Endothelial cell of umbilical vein (primary cell): ENCODE measurements around the gene SYNGAP1. TPM values are rescaled to one million over a fixed set of nuclear protein-coding genes. Genes with fewer than 3 reads are reported as not detected.
A peak's percentile ranks its signal among the peaks of the same experiment; 100 is the strongest.

Source experiments
- BruUV-seq: library from RNA; stranded (reverse); fragments of 400-500 nt; replicated peaks from 2 replicates; lab custom pipeline; 2021; lab: Mats Ljungman, UMichigan
- CTCF ChIA-PET: fragments of 300-600, 350-600 bp; sonication (Branson Sonifier 250); formaldehyde crosslinking; loops from one replicate; lab custom pipeline; 2021; ENCODE audit warnings: antibody characterized with exemption, inconsistent platforms; lab: Charles Lee
- POLR2A ChIA-PET: fragments of 300-600, 350-600 bp; sonication (Branson Sonifier 250); formaldehyde crosslinking; loops from one replicate; lab custom pipeline; 2021; ENCODE audit warnings: antibody characterized with exemption, inconsistent platforms; lab: Charles Lee
- DNase-seq: peaks from one replicate; pipeline ENCODE4 v3.0.0-alpha.2; 2011; ENCODE audit warnings: low read depth, low spot score
- FAIRE-seq: peaks from 2 replicates; lab custom pipeline; 2011; peaks lifted over from hg19 to GRCh38; lab: Jason Lieb, UNC
- H2AFZ ChIP-seq: 2 replicates; pipeline ENCODE4 v1.6.0; 2012; ENCODE audit warnings: low read depth, low read length, control low read depth, inconsistent platforms
- H3K27ac ChIP-seq: 2 replicates; pipeline ENCODE4 v1.5.1; 2011; ENCODE audit warnings: low read depth, mild to moderate bottlenecking, control low read depth, low read length, moderate library complexity; ENCODE audit not compliant: insufficient read depth
- H3K27me3 ChIP-seq, 2 experiments: 2 replicates each; pipeline versions ENCODE4 v1.6.0 to v1.6.1; 2011; ENCODE audit warnings: low read length in 2 of 2, mixed read lengths in 1 of 2; ENCODE audit not compliant: control insufficient read depth in 2 of 2, insufficient read depth in 2 of 2
- H3K36me3 ChIP-seq, 2 experiments: 2 replicates in 1 of 2; 3 replicates in 1 of 2; pipeline ENCODE4 v1.5.1; 2011; ENCODE audit warnings: low read length in 2 of 2, mild to moderate bottlenecking in 1 of 2, moderate library complexity in 1 of 2; ENCODE audit not compliant: control insufficient read depth in 2 of 2, insufficient read depth in 2 of 2; ENCODE audit errors: extremely low read depth in 1 of 2
- H3K4me1 ChIP-seq: 3 replicates; pipeline ENCODE4 v1.5.1; 2011; ENCODE audit warnings: mild to moderate bottlenecking, low read length; ENCODE audit not compliant: control insufficient read depth, insufficient read depth; ENCODE audit errors: extremely low read depth
- H3K4me2 ChIP-seq: 2 replicates; pipeline ENCODE4 v1.6.1; 2011; ENCODE audit warnings: low read length, control low read depth, mixed read lengths; ENCODE audit not compliant: insufficient read depth
- H3K4me3 ChIP-seq, 3 experiments: fragments of 200-600 bp in 1 of 3; sonication (generic), shearing (Covaris generic) in 1 of 3; replicated peaks in 1 of 3; 2 replicates each; pipeline ENCODE4 v1.5.1; 2011 to 2016; ENCODE audit warnings: control low read depth in 3 of 3, low read length in 3 of 3, mild to moderate bottlenecking in 2 of 3, inconsistent platforms in 1 of 3, low read depth in 1 of 3, moderate library complexity in 1 of 3; ENCODE audit not compliant: insufficient read depth in 1 of 3
- H3K79me2 ChIP-seq: 2 replicates; pipeline ENCODE4 v1.6.0; 2012; ENCODE audit warnings: low read length, inconsistent platforms; ENCODE audit not compliant: control insufficient read depth, insufficient read depth
- H3K9ac ChIP-seq: replicated peaks from 2 replicates; pipeline ENCODE3; 2011; ENCODE audit warnings: low read length, control low read depth; ENCODE audit not compliant: insufficient read depth; ENCODE audit errors: extremely low read depth
- H3K9me1 ChIP-seq: replicated peaks from 3 replicates; pipeline ENCODE4 v1.6.0; 2011; ENCODE audit warnings: mild to moderate bottlenecking, low read length; ENCODE audit not compliant: control insufficient read depth, insufficient read depth; ENCODE audit errors: extremely low read depth
- H3K9me3 ChIP-seq: replicated peaks from 2 replicates; pipeline ENCODE4 v1.5.1; 2012; ENCODE audit warnings: low read length, inconsistent platforms; ENCODE audit not compliant: control insufficient read depth, insufficient read depth
- H4K20me1 ChIP-seq: replicated peaks from 2 replicates; pipeline ENCODE3; 2011; ENCODE audit warnings: mild to moderate bottlenecking, low read length; ENCODE audit not compliant: control insufficient read depth, insufficient read depth; ENCODE audit errors: extremely low read depth
- EZH2 ChIP-seq: IDR thresholded peaks from 2 replicates; pipeline ENCODE4 v1.6.1; 2012; ENCODE audit warnings: borderline replicate concordance, low read depth, mild to moderate bottlenecking, moderate library complexity, low read length, inconsistent platforms; ENCODE audit not compliant: severe bottlenecking
- FOS ChIP-seq: IDR thresholded peaks from 2 replicates; pipeline ENCODE4 v1.6.1; 2011; ENCODE audit warnings: mild to moderate bottlenecking, low read length, moderate library complexity, borderline replicate concordance; ENCODE audit not compliant: insufficient read depth
- GATA2 ChIP-seq: IDR thresholded peaks from 2 replicates; pipeline ENCODE4 v1.7.0; 2011; ENCODE audit warnings: low read depth, mild to moderate bottlenecking, moderate library complexity, mixed read lengths, low read length; ENCODE audit not compliant: insufficient read length, insufficient read depth
- JUN ChIP-seq: IDR thresholded peaks from 2 replicates; pipeline ENCODE4 v1.6.1; 2011; ENCODE audit warnings: borderline replicate concordance, low read depth; ENCODE audit not compliant: insufficient read length, insufficient read depth
- MYC ChIP-seq: IDR thresholded peaks from one replicate; pipeline ENCODE4 v1.6.1; 2011; ENCODE audit warnings: mild to moderate bottlenecking, low read depth, low read length
- POLR2A ChIP-seq: IDR thresholded peaks from 2 replicates; pipeline ENCODE4 v1.6.1; 2012; ENCODE audit warnings: low read depth, mild to moderate bottlenecking, control low read depth, low read length
- POLR2AphosphoS5 ChIP-seq: IDR thresholded peaks from 2 replicates; pipeline ENCODE4 v1.6.1; 2012; ENCODE audit warnings: low read depth, mild to moderate bottlenecking, control low read depth, low read length, moderate library complexity; ENCODE audit not compliant: insufficient read depth
- dilution Hi-C: fragments of 300-500 bp; cut with MboI; formaldehyde crosslinking; loops from one replicate; pipeline ENCODE4 v1.15.0; 2019; ENCODE audit warnings: low sequenced_read_pairs; ENCODE audit not compliant: extremely low pct_ligation_motif_present
- intact Hi-C: fragments of 100-400 bp; cut with micrococcal nuclease; formaldehyde crosslinking; loops from one replicate; pipeline ENCODE4 v1.10.0; 2022
- polyA plus RNA-seq, 4 experiments: library from polyadenylated mRNA; depleted of rRNA in 3 of 4; stranded (reverse) in 3 of 4; unstranded in 1 of 4; fragments of >200 nt; gene quantifications; 2 replicates each; pipeline versions ENCODE4 v1.2.1 to v1.2.3, GENCODE V29; 2011 to 2012; ENCODE audit warnings: missing spikeins in 1 of 4
- total RNA-seq: library from RNA; stranded (reverse); gene quantifications from 2 replicates; pipeline ENCODE4 v1.2.3, GENCODE V29; 2021
- TF ChIP-seq, protein P1 (sequence below), 2 donors: IDR thresholded peaks; 1 replicate in 1 of 2; 2 replicates in 1 of 2; pipeline ENCODE4 v1.5.1; 2011; ENCODE audit warnings: low read length in 2 of 2, mild to moderate bottlenecking in 2 of 2, moderate library complexity in 2 of 2, control low read depth in 1 of 2, inconsistent platforms in 1 of 2, low read depth in 1 of 2; ENCODE audit not compliant: insufficient read depth in 1 of 2; ENCODE audit errors: extremely low read depth in 1 of 2
- TF ChIP-seq, protein P2 (sequence below): IDR thresholded peaks from 2 replicates; pipeline ENCODE4 v1.6.1; 2011; ENCODE audit not compliant: insufficient read depth, insufficient read length

Gene SYNGAP1
- total and polyA plus RNA-seq, 2 donors (not counting 3 experiments of a cell fraction or from before 2014, with no cell fraction given) = 7.3 to 15.1 TPM

DNA sequence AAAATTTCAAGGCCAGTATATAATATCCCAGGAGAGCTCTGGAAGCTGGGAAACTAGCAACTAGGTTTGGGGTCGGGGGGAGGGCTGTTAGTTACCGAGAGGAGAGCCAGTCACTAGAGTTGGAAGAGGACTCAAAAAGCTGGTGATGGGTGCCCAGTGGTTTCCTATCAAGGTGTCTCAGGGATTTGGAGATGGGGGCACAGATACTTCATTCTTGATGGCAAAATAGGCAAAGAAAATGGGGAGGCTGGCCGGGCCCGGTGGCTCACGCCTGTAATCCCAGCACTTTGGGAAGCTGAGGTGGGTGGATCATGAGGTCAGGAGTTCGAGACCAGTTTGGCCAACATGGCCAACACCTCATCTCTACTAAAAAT is 8.2 kb upstream of the SYNGAP1 start:
- peak overlapping the region; percentile 63 for H3K9ac ChIP-seq
- H3K79me2 ChIP-seq = peaks cover 5% of the 10 kb centered on the region
- H3K4me2 ChIP-seq = peak overlapping the region; percentile 86
- no TSS peak for BruUV-seq
- ChIA-PET CTCF (interaction anchor here (0.6 to 1.2 kb wide), 2 partner anchors 14 to 214 kb away, joined by 3 to 5 read pairs; no protein-coding TSS in a partner anchor), POLR2A (no interaction called here)
- DNase-seq (no peak), FAIRE-seq (no peak)
- H4K20me1 ChIP-seq = no peaks in the 10 kb centered on the region
- peak overlapping the region; percentile 73 to 85 (median 78) for H3K4me3 ChIP-seq
- no peak overlapping the region for H2AFZ ChIP-seq
- H3K27ac ChIP-seq = peak overlapping the region; percentile 46
- no peaks in the 10 kb centered on the region for H3K9me3 ChIP-seq
- no peaks in the 10 kb centered on the region for H3K9me1 ChIP-seq
- dilution Hi-C loops = no loop called here
- no peak for TF ChIP-seq FOS
- no peak for TF ChIP-seq POLR2AphosphoS5
- no peak for TF ChIP-seq MYC
- TF ChIP-seq, protein P1, sequence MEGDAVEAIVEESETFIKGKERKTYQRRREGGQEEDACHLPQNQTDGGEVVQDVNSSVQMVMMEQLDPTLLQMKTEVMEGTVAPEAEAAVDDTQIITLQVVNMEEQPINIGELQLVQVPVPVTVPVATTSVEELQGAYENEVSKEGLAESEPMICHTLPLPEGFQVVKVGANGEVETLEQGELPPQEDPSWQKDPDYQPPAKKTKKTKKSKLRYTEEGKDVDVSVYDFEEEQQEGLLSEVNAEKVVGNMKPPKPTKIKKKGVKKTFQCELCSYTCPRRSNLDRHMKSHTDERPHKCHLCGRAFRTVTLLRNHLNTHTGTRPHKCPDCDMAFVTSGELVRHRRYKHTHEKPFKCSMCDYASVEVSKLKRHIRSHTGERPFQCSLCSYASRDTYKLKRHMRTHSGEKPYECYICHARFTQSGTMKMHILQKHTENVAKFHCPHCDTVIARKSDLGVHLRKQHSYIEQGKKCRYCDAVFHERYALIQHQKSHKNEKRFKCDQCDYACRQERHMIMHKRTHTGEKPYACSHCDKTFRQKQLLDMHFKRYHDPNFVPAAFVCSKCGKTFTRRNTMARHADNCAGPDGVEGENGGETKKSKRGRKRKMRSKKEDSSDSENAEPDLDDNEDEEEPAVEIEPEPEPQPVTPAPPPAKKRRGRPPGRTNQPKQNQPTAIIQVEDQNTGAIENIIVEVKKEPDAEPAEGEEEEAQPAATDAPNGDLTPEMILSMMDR (IDR thresholded peaks at IDR 0.05; ENCODE audit: extremely low read depth in 1 of 2, insufficient read depth in 1 of 2, low read depth in 1 of 2, low read length in 2 of 2) = no peak
- TF ChIP-seq JUN = no peak
- no peak for TF ChIP-seq POLR2A
- TF ChIP-seq, protein P2, sequence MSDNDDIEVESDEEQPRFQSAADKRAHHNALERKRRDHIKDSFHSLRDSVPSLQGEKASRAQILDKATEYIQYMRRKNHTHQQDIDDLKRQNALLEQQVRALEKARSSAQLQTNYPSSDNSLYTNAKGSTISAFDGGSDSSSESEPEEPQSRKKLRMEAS = no peak
- no peak for TF ChIP-seq EZH2
- TF ChIP-seq GATA2 = no peak
- intact Hi-C loops = loop anchor here (10.0 kb wide), 1 partner anchor 437 kb away; no protein-coding TSS in a partner anchor
- no peaks in the 10 kb centered on the region for H3K27me3 ChIP-seq
- peaks cover 14% of the 10 kb centered on the region for H3K4me1 ChIP-seq
- H3K36me3 ChIP-seq = peaks cover 4 to 22% of the 10 kb centered on the region in 2 experiments
